SK-N-SH (cell line): Measurements from ENCODE around the gene FRMPD4.

Experiments
- MXI1 ChIP-seq: IDR thresholded peaks from 2 replicates; pipeline ENCODE4 v1.6.1; 2012; ENCODE audit warnings: mild to moderate bottlenecking, low read depth, low read length, improper control_type of control experiment
- TAF1 ChIP-seq: IDR thresholded peaks from 2 replicates; pipeline ENCODE4 v1.6.1; 2012; ENCODE audit warnings: low read depth, mild to moderate bottlenecking, low read length, moderate library complexity, borderline replicate concordance
- TF ChIP-seq, protein P1 (sequence below): fragments of 200-600 bp; sonication (generic); IDR thresholded peaks from 2 replicates; pipeline ENCODE4 v1.6.1; 2017; ENCODE audit warnings: antibody characterized with exemption, mild to moderate bottlenecking, moderate library complexity

DNA sequence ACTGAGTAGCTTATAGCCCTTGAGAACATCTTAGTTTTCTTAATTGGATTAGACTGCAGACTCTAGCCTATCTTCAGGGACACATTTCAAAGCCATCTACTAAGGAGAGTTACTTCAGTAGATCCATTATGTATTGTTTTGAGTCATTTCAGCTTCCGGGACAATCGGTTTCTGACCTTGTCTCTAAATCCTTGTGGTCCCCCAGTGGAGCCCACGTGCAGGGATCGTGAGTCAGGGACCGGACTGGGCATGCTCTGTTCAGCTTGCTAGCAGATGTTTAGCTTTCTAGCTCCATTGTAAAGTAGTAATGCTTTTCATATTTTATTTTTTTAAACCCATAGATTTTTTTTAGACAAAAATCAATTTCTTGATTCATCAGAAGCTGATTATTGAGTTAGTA, 441.0 kb downstream of the FRMPD4 start:
- TF ChIP-seq TAF1 (no peak), MXI1 (no peak)
- TF ChIP-seq, protein P1, sequence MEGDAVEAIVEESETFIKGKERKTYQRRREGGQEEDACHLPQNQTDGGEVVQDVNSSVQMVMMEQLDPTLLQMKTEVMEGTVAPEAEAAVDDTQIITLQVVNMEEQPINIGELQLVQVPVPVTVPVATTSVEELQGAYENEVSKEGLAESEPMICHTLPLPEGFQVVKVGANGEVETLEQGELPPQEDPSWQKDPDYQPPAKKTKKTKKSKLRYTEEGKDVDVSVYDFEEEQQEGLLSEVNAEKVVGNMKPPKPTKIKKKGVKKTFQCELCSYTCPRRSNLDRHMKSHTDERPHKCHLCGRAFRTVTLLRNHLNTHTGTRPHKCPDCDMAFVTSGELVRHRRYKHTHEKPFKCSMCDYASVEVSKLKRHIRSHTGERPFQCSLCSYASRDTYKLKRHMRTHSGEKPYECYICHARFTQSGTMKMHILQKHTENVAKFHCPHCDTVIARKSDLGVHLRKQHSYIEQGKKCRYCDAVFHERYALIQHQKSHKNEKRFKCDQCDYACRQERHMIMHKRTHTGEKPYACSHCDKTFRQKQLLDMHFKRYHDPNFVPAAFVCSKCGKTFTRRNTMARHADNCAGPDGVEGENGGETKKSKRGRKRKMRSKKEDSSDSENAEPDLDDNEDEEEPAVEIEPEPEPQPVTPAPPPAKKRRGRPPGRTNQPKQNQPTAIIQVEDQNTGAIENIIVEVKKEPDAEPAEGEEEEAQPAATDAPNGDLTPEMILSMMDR, result no peak
